Superior temporal gyrus (tissue), 1 donor: ENCODE data around the gene SRP72.
"Not testable (repeated sequence)": the region's sequence is repeated elsewhere in the genome, so short reads cannot be mapped to it uniquely, and the experiment has no call there.

Experiments used
- DNase-seq: peaks from one replicate; pipeline ENCODE4 v3.0.0-alpha.2; 2016; ENCODE audit errors: extremely low spot score

Gene SRP72, protein sequence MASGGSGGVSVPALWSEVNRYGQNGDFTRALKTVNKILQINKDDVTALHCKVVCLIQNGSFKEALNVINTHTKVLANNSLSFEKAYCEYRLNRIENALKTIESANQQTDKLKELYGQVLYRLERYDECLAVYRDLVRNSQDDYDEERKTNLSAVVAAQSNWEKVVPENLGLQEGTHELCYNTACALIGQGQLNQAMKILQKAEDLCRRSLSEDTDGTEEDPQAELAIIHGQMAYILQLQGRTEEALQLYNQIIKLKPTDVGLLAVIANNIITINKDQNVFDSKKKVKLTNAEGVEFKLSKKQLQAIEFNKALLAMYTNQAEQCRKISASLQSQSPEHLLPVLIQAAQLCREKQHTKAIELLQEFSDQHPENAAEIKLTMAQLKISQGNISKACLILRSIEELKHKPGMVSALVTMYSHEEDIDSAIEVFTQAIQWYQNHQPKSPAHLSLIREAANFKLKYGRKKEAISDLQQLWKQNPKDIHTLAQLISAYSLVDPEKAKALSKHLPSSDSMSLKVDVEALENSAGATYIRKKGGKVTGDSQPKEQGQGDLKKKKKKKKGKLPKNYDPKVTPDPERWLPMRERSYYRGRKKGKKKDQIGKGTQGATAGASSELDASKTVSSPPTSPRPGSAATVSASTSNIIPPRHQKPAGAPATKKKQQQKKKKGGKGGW

DNA sequence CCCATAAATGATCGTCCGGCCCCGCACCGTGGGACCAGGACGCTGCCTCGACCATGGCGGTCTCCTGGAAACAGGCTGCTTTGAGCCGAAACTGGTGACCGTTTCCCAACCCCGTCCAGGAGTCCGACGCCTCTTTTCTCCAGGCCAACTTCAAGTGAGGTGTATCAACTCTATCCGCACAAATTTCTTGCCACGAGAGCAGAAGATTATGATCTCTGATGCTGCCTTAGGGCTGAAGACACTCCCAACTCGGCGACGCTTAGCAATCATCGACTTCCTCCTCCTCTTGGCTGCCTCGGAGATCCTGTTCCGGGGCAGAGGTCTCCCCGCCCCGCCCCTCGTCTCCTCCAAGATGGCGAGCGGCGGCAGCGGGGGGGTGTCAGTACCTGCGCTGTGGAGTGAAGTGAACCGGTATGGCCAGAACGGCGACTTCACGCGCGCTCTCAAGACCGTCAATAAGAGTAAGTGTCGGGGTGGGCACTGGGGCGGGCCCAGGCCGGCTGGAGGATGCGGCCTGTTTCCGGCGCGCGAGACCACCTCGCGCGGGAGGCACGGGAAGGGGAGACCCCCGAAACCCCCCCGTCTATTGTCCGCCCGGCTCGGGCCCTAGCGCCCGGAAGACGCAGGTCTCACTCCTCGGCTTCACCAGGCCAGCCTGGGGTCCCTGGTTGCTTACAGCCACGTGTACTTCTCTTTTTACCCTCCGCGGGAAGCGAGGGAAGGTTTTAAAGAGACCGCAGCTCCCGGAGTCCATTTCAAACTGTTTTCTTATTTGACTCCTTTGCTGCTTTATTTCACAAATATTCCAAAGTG lies at the start of gene SRP72:
Gene SRP72, plus strand, starts transcription at position 334 of the 813 bp plus-strand sequence. Its CDS starts 19 bp downstream, at position 353.
- peak; percentile 92 for DNase-seq

DNA sequence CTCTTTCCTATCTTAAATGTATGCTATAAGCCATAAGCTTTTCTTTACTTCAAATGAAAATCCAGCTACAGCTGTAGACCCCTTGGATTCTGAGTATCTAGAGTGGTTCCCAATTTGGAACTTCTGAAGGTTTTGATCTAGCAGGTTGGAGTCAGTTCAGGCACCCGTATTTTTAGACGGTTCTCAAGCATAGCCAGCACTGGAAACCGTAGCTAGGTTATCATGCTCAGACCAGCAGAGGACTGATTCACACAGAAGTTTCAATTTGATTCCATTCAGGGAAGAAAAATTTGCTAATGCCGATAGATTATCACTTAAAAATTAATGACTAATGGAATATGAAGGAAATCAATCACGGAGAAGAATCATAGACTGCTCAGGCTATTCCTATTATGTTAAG lies 43.2 kb upstream of the SRP72 start:
- no peak for DNase-seq

DNA sequence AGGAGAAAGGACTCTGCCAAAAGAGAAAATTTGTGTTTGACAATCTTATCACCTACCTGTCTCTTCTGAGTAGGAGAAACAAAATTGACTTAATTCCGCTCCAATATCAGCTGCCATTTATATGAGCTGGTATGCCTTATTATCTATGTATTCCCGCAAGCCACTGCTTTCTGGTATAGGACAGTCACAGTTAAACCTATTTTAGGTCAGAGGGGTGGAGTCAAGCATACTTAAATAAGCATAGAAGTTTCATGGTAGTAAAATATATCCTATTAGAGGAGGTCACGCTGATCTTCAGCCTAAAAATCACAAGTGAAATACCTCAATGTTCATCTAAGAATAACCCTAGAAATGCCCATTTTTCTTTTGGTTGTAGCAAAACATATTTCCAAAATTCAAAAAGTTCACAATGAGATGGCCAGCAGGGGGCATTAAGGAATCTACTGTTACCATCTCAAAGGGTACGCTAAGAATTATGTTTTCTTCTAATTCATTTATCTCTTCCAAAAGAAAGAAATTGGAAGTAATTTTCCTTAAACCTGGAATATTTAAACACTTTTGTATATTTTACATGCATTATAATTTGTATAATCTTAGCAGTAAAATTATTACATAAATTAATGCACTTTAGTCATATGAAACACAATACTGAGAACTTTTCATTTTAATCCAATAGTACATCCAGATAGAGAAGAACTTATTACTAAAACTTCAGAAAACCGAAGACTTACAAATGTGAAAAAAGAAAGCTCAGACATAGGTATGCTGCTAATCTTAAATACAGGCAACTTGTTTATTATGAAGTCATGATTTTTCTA lies 42.5 kb upstream of the SRP72 start:
- DNase-seq: peak; percentile 84

DNA sequence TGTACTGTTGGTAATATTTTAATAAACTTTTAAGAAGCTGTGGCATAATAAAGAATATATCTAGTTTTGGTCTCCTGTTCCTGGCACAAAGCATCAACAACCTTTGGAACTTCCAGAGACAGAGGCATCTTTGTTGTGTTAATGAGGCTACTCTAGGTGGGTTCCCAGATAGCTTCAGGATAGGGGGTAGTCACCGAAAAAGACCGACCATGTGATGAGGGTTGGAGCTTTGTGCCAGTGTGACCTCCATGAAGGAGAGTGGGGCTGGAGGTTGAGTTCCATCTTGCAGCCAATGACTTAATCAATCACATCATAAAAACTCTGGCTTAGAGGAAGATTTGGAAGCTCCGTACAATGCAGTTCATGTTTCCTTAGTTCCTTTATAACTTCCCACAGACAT lies 41.9 kb upstream of the SRP72 start:
- DNase-seq: no peak

DNA sequence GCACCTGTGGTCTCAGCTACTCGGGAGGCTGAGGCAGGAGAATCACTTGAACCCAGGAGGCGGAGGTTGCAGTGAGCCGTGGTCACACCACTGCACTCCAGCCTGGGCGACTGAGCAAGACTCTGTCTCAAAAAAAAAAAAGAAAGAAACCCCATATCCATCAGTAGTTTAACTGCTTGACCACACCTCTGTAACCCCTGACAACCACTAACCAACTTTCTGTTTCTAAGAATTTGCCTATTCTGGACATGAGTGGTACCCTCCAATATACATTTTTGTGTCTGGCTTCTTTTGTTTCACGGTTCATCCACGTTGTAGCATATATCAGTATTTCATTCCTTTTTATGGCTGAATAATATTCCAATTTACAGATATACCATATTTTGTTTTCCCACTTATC lies 41.1 kb upstream of the SRP72 start:
- no peak for DNase-seq

DNA sequence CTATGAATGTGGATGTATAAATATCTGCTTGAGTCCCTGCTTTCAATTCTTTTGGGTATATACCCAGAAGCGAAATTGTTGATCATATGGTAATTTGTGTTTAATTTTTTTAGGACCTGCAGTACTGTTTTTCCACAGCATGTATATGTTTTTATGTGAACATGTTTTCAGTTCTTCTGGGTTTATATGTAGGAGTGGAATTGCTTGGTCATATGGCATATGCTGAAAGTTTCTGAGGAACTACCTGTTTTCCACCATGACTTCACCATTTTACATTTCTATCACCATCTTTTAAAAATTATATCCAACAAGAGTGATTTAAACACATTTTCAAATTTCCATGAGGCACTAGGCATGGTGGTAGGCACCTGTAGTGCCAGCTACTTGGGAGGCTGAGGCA lies 40.2 kb upstream of the SRP72 start:
- no peak for DNase-seq

DNA sequence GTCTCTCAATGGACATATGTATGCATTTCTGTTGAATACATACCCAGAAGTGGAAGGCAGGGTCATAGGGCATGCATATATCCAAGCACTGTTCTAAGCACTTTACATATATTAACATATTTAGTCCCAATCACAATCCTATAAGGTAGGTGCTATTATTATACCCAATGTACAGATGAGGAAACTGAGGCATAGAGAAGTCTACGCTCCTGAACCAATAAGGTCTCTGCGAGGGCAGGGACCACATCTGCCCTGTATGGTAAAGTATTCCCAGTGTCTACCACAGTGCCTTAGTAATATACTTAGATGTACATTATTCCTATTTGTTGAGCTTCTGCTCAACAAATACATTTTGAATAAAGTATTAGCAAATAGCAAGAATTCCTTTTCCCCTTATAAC lies 37.2 kb upstream of the SRP72 start:
- no peak for DNase-seq

DNA sequence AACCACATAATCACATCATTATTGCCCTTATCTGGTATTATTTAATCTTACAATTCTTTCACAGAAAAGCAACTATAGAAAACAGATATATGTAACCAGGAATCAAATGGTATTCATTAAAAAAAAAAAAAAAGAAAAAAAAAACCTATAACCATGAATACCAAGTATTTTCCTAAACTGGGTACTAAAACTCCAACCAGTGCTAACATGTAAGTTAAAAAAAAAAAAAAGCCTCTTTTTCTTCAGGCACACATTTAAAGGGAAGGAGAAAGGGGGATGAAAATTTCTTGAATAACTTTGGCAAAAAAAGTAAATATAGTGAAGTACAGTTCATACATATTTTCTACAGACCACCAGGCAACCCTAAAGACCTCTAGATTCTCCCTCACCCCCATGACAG lies 34.1 kb upstream of the SRP72 start:
- no peak for DNase-seq

DNA sequence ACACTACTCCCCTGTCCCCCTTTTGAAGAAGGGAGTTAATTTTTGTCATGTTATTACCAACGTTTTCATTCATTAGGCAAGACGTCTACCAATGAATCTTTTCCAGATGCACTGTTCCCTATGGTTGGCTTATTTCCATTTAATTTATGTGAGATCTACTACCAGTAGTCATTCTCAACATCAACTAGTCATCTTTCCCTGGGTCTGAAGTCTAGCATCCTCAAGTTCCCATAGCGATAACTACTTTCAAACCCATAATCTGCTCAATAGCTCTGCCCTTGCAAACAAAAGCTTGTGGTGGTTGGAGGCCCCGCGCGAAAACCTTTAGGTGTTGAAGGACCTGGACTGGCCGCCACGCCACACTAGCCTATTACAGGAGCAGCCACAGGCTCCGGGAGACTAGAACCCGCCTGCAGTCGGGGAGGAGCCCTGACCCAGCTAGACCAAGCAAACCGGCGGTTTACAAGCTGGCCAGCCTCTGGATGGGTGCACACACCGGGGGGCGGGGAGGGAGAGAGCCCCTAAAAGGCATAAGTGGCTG lies 32.7 kb upstream of the SRP72 start:
- no peak for DNase-seq

DNA sequence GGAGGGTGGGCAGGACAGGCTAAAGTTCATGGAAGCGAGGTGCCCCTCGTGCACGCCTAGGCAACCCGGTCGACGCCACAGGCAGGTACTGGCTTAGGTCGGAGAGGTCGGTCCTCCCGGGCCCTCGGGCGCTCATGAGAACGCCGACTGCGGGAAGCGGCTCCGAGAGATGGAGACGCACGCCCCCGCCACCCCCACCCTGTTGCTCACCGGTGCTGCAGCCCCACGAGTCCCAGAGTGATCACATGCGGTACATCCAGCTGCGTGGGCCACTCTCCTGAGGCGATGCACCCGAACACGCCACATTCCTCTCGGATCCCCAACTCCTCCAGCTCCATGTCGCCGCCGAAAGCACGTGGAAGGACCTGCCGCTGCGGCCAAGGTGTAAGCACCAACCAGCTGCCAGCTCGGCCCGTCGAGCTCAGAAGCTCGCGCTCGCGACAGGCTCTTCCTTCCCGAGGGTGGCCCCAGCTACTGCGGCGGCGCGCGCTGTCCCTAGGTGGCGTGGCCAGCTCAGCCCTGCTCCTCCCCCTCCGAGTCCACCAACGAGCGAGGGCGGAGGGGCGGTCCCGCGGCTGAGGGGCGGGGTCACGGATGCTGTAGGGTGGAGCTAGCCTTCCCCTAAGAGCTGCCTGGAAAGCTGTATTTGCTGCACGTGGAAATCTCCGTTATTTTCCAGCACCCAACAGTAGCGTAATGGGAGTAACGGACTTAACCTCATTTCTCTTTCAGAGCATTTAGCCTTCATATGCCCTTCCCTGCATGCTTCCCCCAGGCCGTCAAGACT lies 32.1 kb upstream of the SRP72 start, which contains the start of gene PPAT:
Gene PPAT, minus strand, starts transcription at position 476 of the 787 bp plus-strand sequence. Its CDS starts 138 bp downstream, at position 338.
- peak; percentile 97 for DNase-seq

DNA sequence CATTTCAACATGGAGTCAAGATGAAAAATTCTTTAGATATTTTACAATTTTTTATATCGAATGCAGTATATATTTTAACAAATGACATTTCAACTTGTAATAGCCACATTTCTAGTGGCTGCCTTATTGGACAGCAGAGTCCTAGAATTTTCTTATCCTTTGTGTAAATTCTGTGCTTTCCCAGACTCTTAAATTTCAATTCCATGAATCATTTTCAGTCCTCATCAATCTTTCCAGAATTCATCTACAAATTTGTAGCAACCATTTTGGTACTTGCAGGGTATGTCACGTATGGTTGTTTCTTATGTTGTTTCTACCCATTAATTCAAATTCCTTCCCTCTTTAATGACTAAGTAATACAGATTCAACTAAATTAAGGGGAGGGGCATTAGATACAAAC lies 28.7 kb upstream of the SRP72 start:
- no peak for DNase-seq

DNA sequence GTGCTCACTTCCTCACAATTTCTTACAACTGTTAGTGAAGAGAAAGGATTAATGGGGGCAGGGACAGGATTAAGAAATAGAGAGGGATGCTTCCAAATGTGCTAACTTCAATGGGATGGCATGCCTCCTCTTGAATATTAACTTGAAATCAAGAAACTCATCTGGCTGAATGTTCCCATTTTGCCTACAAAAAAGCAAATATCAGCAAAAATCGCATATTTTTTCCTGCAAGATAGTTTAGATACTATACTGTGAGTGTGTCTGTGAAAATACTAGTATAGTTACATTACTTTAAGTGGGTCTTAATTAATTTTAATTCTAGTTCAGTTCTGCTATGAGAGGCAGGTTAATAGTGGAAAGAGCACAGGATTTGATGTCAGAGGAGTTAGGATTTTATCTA lies 26.4 kb upstream of the SRP72 start:
- no peak for DNase-seq

DNA sequence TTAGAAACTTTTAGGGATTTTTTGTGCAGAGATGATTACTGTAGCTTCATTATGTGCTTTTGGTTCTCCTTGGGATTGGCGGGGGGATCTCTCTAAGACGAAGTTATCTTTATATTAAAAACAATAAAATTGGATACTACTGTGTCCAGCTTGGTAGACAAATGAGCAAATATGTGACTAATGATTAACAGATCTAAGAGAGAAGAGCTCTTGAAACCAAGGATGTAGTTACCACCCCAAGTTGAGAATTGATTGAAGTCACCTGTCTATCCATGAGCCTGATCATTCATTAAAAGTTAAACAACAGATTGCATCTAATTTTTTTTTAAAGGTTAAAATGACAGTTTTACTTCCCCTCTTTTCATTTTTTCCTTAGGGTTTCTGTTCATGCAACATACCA lies 22.7 kb upstream of the SRP72 start:
- no peak for DNase-seq

DNA sequence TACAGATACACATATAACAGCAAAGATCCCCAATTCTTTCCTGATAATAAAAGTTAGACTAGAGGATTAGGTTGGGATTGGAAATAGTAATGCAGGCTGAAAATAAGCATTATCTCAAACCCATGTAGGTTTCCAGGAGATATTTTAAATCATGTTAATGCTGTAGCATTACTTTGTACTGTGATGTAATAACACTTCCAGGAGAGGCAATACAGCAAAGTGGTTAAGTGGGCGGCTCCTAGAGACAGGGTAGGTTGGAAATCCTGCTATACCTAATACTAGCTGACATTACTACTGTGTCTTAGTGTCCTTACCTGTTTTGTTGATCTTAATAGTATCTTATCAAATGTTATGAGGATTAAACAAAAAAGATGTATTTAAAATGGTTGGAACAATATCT lies 21.7 kb upstream of the SRP72 start:
- DNase-seq: no peak

DNA sequence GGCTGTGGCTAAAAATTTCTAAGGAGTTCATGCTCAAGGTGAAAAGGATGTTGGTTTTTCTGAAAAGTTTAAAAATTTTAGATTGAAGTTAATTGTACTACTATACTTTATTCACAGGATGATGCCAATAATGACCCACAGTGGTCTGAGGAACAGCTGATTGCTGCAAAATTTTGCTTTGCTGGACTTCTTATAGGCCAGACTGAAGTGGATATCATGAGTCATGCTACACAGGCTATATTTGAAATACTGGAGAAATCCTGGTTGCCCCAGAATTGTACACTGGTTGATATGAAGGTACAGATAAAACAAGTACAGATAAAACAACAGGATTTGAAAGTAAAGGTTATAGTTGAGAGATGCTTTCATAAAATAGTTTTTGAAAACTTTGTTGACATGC lies 19.1 kb upstream of the SRP72 start:
- no peak for DNase-seq

DNA sequence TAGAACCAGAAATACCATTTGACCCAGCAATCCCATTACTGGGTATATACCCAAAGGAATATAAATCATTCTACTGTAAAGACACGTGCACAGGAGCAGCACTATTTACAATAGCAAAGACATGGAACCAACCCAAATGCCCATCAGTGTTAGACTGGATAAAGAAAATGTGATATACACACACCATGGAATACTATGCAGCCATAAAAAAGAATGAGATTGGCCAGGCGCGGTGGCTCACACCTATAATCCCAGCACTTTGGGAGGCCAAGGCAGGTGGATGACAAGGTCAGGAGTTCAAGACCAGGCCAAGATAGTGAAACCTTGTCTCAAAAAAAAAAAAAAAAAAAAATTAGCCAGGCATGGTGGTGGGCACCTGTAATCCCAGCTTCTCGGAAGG lies 17.9 kb upstream of the SRP72 start:
- DNase-seq: not testable (repeated sequence)

DNA sequence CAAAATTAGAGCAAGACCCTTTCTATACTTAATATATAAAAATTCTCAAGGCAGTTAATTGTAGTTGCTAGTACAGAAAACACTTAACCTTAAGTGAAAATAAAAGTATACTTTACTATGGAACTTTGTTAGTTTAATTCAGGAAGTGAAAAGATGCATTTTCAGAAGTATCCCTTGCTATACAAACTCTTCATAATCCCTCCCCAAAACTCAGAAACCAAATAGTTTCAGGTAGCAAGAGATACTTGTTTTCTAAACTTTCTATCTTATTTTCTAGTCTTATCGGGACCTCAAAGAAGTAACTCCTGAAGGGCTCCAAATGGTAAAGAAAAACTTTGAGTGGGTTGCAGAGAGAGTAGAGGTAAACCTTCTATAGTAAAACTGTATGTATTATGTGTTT lies 17.1 kb upstream of the SRP72 start:
- DNase-seq: no peak

DNA sequence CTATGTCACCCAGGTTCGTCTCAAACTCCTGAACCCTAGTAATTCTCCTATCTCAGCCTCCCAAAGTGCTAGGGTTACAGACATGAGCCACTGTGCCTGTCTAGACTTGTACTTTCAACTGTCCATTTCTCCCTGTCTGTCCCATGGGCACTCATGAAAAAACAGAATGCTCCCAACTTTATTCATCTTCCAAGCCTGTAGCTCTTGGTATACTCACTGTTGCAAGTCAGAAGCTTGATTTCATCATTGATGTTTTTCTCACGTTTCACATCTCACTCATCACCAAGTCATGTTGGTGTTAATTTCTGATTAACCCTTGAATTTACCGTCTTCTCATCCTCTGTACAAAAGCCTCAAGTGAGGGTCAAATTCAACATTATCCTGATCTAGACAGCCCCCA lies 7.3 kb upstream of the SRP72 start:
- DNase-seq: no peak

DNA sequence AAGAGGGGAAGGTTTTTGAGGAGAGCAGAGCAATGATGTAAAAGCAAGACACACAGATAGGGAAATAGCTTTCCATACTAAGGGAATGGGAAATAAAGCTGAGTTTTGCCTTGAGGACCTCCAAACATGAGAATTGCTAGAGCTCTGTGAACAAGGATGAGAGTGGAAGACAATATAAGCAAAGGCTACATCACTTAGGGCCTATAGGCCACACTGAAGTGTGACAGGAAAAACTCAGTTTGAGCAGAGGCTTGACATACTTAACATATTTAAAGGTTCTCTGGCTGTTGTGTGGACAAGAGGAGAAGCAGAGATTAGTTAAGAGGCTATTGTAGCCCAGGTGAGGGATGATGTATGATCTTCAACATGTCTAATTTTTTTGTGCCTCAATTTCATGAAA lies 5.3 kb upstream of the SRP72 start:
- no peak for DNase-seq

DNA sequence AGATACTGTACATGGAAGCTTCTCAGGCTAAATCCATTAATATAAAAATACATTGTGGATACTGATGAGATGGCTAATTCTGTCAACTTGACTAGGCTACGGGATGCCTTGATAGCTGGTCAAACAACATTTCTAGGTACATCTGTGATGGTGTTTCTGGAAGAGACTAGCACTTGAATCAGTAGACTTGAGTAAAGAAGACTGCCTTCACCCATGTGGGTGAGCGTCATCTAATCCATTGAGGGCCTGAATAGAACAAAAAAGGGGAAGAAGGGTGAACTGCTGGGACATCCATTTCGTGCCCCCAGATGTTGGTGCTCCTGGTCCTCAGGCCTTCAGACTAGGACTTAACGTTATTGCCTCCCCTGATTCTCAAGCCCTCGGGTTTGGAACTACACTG lies 3.7 kb upstream of the SRP72 start:
- no peak for DNase-seq

DNA sequence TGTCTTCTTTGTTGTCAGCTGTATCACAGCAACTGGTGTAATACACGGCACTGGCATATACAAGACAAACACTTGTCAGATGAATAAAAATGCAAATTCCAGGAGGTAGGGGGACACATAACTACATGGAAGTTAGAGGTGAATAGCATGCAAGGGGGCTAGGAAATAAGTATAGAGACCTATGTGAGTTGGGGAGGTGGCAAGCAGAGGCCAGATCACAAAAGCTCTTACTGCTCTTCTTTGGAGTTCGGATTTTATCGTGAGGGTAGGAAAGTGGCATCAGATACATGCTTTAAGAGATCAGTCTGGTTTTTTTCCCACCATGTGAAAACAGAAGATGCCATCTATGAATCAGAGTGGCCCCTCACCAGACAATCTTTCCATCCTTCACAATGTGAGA lies 2.8 kb upstream of the SRP72 start:
- no peak for DNase-seq
